Astrocyte of the spinal cord (primary cell): ENCODE results near the gene EMILIN3.
A peak's percentile ranks its signal among the peaks of the same experiment; 100 is the strongest.

ENCODE experiments used
- DNase-seq: peaks from one replicate; pipeline ENCODE4 v3.0.0; 2011; ENCODE audit warnings: low read depth, low spot score
- H3K4me3 ChIP-seq: 2 replicates; pipeline ENCODE4 v1.5.1; 2011; ENCODE audit warnings: low read depth, mild to moderate bottlenecking, low read length, moderate library complexity
- in situ Hi-C: cut with HindIII; loops from 2 replicates; pipeline ENCODE4 v1.10.0; 2017; ENCODE audit warnings: low sequenced_read_pairs
- TF ChIP-seq, protein P1 (sequence below): IDR thresholded peaks from 2 replicates; pipeline ENCODE4 v1.5.1; 2012; ENCODE audit warnings: low read depth, mild to moderate bottlenecking, low read length, inconsistent platforms

EMILIN3 gene

DNA sequence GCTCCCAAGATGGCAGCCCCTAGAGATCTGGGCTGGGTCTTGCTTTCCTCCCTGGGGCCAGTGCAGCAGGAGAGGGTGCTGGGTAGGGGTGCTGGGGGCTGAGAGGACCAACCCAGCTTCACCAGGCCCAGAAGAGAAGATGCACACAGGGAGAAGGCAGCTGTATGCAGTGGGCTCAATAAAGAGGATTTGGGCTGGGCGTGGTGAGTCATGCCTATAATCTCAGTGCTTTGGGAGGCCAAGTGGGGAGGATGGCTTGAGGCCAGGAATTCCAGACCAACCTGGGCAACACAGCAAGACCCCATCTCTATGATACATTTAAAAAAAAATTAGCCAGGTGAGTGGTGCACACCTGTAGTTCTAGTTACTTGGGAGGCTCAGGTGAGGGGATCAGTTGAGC is 25.7 kb upstream of the EMILIN3 start:
- in situ Hi-C loops: no loop called here
- H3K4me3 ChIP-seq: no peak overlapping the region
- TF ChIP-seq, protein P1, sequence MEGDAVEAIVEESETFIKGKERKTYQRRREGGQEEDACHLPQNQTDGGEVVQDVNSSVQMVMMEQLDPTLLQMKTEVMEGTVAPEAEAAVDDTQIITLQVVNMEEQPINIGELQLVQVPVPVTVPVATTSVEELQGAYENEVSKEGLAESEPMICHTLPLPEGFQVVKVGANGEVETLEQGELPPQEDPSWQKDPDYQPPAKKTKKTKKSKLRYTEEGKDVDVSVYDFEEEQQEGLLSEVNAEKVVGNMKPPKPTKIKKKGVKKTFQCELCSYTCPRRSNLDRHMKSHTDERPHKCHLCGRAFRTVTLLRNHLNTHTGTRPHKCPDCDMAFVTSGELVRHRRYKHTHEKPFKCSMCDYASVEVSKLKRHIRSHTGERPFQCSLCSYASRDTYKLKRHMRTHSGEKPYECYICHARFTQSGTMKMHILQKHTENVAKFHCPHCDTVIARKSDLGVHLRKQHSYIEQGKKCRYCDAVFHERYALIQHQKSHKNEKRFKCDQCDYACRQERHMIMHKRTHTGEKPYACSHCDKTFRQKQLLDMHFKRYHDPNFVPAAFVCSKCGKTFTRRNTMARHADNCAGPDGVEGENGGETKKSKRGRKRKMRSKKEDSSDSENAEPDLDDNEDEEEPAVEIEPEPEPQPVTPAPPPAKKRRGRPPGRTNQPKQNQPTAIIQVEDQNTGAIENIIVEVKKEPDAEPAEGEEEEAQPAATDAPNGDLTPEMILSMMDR: no peak
- no peak for DNase-seq

DNA sequence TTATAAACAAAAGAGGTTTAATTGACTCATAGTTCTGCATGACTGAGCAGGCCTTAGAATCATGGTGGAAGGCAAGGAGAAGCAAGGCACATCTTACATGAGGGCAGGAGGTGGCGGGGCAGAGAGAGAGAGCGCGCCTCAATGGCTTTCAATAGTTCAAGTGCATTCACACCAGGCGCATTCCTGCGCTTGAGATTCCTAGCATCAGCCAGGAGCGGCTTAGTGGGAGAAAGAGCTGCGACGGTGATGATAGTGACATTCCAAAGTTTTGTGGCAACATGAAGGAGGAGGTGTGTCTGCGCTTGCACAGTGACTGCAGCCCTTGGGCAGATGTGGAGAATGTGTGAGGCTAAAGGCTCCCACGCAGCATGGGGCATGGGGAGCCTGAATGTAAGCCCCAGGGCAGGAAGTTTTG is 25.0 kb upstream of the EMILIN3 start:
- in situ Hi-C loops: no loop called here
- TF ChIP-seq, protein P1: no peak
- DNase-seq: no peak
- H3K4me3 ChIP-seq: no peak overlapping the region

DNA sequence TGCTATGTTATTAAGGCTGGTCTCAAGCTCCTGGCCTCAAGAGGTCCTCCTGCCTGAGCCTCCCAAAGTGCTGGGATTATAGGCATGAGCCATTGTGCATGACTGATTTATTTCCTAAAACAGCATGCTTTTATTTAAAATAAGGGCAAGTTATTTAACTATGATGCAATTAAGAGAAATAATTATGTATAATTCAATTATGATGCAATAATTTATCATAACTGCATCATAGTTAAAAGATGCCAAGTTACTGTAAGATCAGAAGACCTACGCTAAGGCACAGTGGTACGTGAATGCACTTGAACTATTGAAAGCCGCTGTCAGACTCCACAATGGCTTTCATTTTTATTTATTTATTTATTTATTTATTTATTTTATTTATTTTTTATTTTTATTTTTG is 24.3 kb upstream of the EMILIN3 start:
- no peak overlapping the region for H3K4me3 ChIP-seq
- no peak for DNase-seq
- in situ Hi-C loops: no loop called here
- TF ChIP-seq, protein P1: no peak

DNA sequence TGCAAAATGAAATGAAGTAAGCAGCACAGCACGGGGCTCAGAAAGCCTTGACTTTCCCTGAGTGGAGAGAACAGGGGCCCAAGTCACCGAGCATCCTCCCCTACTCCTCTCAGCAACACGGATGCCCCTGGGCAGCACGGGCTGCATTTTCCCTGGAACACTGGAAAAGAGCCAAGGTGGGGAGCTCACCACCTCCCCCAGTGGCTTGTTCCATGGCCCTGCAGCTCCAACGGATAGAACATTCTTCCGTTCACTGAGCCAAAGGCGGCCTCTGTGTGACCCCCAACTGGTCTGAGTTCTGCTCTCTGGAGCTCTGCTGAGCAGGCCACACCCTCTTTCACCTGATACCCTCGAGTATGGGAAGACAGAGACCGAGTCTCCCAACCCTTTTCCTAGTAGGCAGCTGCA is 20.8 kb upstream of the EMILIN3 start:
- TF ChIP-seq, protein P1: peak; percentile 12
- in situ Hi-C loops: no loop called here
- no peak for DNase-seq
- no peak overlapping the region for H3K4me3 ChIP-seq

DNA sequence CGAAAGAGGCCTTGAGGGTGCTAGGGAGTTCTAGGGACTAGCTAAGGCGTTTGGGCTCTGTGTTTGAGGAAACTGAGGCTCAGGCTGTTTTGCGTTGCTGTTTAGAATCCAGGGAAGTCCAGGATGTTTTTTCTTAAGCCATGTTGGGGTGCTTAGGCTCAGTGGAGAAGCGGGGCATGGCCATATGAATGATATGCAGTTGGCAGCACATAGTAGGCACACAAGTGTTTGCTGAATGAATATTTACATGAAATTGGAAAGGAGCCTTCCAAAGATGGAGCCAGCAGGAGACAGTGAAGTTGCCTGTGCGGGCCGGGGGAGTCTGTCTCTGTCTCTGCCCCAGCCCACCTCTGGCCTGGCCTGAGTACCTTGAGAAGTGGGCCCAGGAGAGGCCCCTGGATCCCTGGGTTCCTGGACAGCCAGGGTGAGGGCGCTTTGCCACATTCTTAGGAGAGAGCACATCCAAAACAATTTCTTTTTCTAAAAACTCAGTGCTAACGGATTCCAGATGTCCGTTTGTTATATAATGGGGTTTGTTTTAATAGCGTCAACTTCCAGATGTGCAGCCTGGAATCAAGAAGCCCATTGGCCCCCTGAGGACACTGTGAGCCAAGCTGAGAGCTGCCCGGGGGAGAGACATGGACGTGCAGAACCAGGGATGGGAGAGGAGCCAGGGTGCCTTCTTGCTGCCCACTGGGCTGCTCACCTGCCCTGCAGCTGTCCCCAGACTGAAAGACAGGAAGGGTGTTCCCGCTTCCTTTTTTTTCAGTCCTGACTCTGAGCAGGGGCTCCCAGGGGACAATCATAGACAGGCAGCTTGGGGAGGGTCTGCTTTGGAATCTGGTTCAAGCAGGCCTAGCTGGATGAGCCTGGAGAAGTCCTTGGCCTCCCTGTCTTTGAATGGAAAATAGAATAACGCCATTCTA is 20.1 kb upstream of the EMILIN3 start:
- in situ Hi-C loops: no loop called here
- no peak for DNase-seq
- no peak overlapping the region for H3K4me3 ChIP-seq
- TF ChIP-seq, protein P1: no peak

DNA sequence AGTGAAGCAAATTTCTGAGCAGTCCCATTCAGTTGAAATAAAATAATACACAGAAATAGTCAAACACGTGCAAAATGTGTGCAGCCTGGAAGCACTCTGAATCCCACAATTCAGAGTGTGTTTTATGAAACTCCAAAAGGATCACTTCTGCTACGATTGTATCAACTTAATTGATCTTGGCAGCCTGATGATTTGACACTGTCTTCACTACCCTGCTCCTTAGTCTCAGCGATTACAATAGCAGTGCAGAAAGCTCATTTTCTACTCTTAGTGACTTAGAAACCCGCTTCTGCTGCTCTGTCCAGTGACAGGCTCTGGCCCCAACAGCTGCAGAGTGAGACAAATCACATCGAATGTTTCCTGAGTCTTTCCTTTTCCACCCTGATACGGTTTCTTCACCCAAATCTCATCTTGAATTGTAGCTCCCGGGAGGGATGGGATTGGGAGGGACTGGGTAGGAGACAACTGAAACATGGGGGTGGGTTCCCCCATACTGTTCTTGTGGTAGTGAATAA is 16.2 kb upstream of the EMILIN3 start:
- H3K4me3 ChIP-seq: no peak overlapping the region
- DNase-seq: no peak
- TF ChIP-seq, protein P1: no peak
- in situ Hi-C loops: no loop called here
